GM23338 (cell line): ENCODE results near the gene FGD3. TPM values are rescaled to one million over a fixed set of nuclear protein-coding genes. Genes with fewer than 3 reads are reported as not detected.

ENCODE experiments used
- ATAC-seq: fragments of 200-7000 bp; cut with Tn5 transposase; 3 replicates; pipeline ENCODE4 v1.9.1; 2020
- DNase-seq: peaks from one replicate; pipeline ENCODE4 v3.0.0-alpha.2; 2015; ENCODE audit warnings: low spot score
- H2AFZ ChIP-seq: fragments of 200-600 bp; sonication (generic); 2 replicates; pipeline ENCODE4 v1.8.0; 2016; ENCODE audit warnings: antibody characterized with exemption, mild to moderate bottlenecking, moderate library complexity
- H3F3A ChIP-seq: fragments of 200-600 bp; sonication (generic); replicated peaks from 2 replicates; pipeline ENCODE4 v1.8.0; 2017; ENCODE audit warnings: antibody characterized with exemption, mixed run types, low read depth
- H3K27ac ChIP-seq: fragments of 200-600 bp; sonication (generic); 2 replicates; pipeline ENCODE4 v1.6.1; 2016; ENCODE audit warnings: low read depth
- H3K27me3 ChIP-seq: fragments of 200-600 bp; sonication (generic); 2 replicates; pipeline ENCODE4 v1.8.0; 2016; ENCODE audit warnings: mild to moderate bottlenecking, mixed run types, moderate library complexity; ENCODE audit not compliant: insufficient read depth
- H3K36me3 ChIP-seq: fragments of 200-600 bp; sonication (generic); 2 replicates; pipeline ENCODE4 v1.8.0; 2016; ENCODE audit warnings: mild to moderate bottlenecking; ENCODE audit not compliant: insufficient read depth
- H3K4me1 ChIP-seq: fragments of 200-600 bp; sonication (generic); 2 replicates; pipeline ENCODE4 v1.8.0; 2016; ENCODE audit warnings: mild to moderate bottlenecking, moderate library complexity; ENCODE audit not compliant: insufficient read depth
- H3K4me2 ChIP-seq: fragments of 200-600 bp; sonication (generic); 2 replicates; pipeline ENCODE4 v1.7.1; 2017; ENCODE audit warnings: mixed run types
- H3K4me3 ChIP-seq: fragments of 200-600 bp; sonication (generic); 2 replicates; pipeline ENCODE4 v1.6.1; 2016; ENCODE audit warnings: mixed run types
- H3K79me2 ChIP-seq: fragments of 200-600 bp; sonication (generic); replicated peaks from 2 replicates; pipeline ENCODE4 v1.8.0; 2017; ENCODE audit warnings: mild to moderate bottlenecking; ENCODE audit not compliant: insufficient read depth
- H3K9me2 ChIP-seq: fragments of 200-600 bp; sonication (generic); 2 replicates; pipeline ENCODE4 v1.8.0; 2017; ENCODE audit not compliant: insufficient read depth
- H4K20me1 ChIP-seq: fragments of 200-600 bp; sonication (generic); replicated peaks from 2 replicates; pipeline ENCODE4 v1.8.0; 2017; ENCODE audit warnings: mild to moderate bottlenecking; ENCODE audit not compliant: insufficient read depth
- H3K27ac Mint-ChIP-seq: 2 replicates; pipeline ENCODE4 v1.8.0; 2020; ENCODE audit warnings: inconsistent platforms, mild to moderate bottlenecking, moderate library complexity, mixed read lengths
- H3K27me3 Mint-ChIP-seq: 3 replicates; pipeline ENCODE4 v1.8.0; 2022; ENCODE audit warnings: low read depth, mild to moderate bottlenecking, moderate library complexity, mixed read lengths, inconsistent platforms; ENCODE audit not compliant: insufficient read depth, poor library complexity
- H3K36me3 Mint-ChIP-seq: 3 replicates; pipeline ENCODE4 v1.8.0; 2021; ENCODE audit warnings: low read depth, mild to moderate bottlenecking, inconsistent platforms, moderate library complexity, mixed read lengths
- H3K4me1 Mint-ChIP-seq: 3 replicates; pipeline ENCODE4 v1.8.0; 2020; ENCODE audit warnings: mild to moderate bottlenecking, inconsistent platforms, mixed read lengths
- H3K4me3 Mint-ChIP-seq: 3 replicates; pipeline ENCODE4 v1.8.0; 2021; ENCODE audit warnings: moderate library complexity, mild to moderate bottlenecking, inconsistent platforms, mixed read lengths
- H3K9me3 Mint-ChIP-seq: 3 replicates; pipeline ENCODE4 v1.8.0; 2020; ENCODE audit warnings: moderate library complexity, mild to moderate bottlenecking, inconsistent platforms, mixed read lengths
- CREB1 ChIP-seq: fragments of 250-450 bp; sonication (Bioruptor Pico); IDR thresholded peaks from 2 replicates; pipeline ENCODE4 v1.5.0; 2020; ENCODE audit warnings: low read depth, mild to moderate bottlenecking, moderate library complexity
- EZH2 ChIP-seq: fragments of 200-600 bp; sonication (generic); IDR thresholded peaks from one replicate; pipeline ENCODE4 v1.8.0; 2017; ENCODE audit warnings: antibody characterized with exemption, mild to moderate bottlenecking, low read depth; ENCODE audit not compliant: unreplicated experiment
- EZH2phosphoT487 ChIP-seq: fragments of 200-600 bp; sonication (generic); IDR thresholded peaks from one replicate; pipeline ENCODE4 v1.8.1; 2018; ENCODE audit warnings: antibody characterized with exemption; ENCODE audit not compliant: unreplicated experiment
- REST ChIP-seq: IDR thresholded peaks from one replicate; pipeline ENCODE4 v1.6.1; 2018; ENCODE audit warnings: antibody characterized with exemption; ENCODE audit not compliant: unreplicated experiment
- ZNF331 ChIP-seq: fragments of 250-450 bp; sonication (Bioruptor Pico); IDR thresholded peaks from 2 replicates; pipeline ENCODE4 v1.5.0; 2020; ENCODE audit warnings: low read depth, mild to moderate bottlenecking, moderate library complexity
- ZNF462 ChIP-seq: fragments of 250-450 bp; sonication (Bioruptor Pico); IDR thresholded peaks from 2 replicates; pipeline ENCODE4 v1.5.0; 2020; ENCODE audit warnings: mild to moderate bottlenecking, moderate library complexity
- polyA plus RNA-seq: library from polyadenylated mRNA; unstranded; fragments of >200 nt; fragmentation: Nextera tagmentation; extraction: Ambion mirVana; gene quantifications from 2 replicates; pipeline ENCODE4 v1.2.1, GENCODE V29; 2016
- total RNA-seq: library from RNA; depleted of rRNA; stranded (reverse); fragments of >200 nt; shearing (Covaris generic); gene quantifications from 2 replicates; pipeline ENCODE4 v1.2.3, GENCODE V29; 2014

Gene FGD3
- total and polyA plus RNA-seq, 2 experiments from 2014 or later = 0.95 to 1.7 TPM

GRCh38 chr9:93059011-93059714 is 111.8 kb downstream of the FGD3 start (continued):
- TF ChIP-seq ZNF462 (CRISPR knock-in tag) = no peak
- TF ChIP-seq CREB1 (CRISPR knock-in tag) = no peak

- Mint-ChIP-seq H3K9me3 (no peaks in the 10 kb centered on the region), H3K4me3 (peak overlapping the region; percentile 63; the same call in 1 of the 3 replicates), H3K4me1 (peaks cover 31% of the 10 kb centered on the region), H3K27me3 (peaks cover 18% of the 10 kb centered on the region), H3K36me3 (no peaks in the 10 kb centered on the region), H3K27ac (no peak overlapping the region)
- H3K4me3 ChIP-seq = peak overlapping the region; percentile 63; the same call in 1 of the 2 replicates
- H3F3A ChIP-seq = 0 out of 2 replicates have a peak, but pooled peaks cover 5% of the 10 kb centered on the region
- H3K9me2 ChIP-seq = no peaks in the 10 kb centered on the region
- DNase-seq (peak; percentile 64), ATAC-seq (peak; percentile 7)
- peaks cover 4% of the 10 kb centered on the region for H3K27me3 ChIP-seq
- TF ChIP-seq ZNF331 (CRISPR knock-in tag) (no peak), EZH2phosphoT487 (no peak), REST (no peak), EZH2 (no peak)
- no peak overlapping the region for H3K27ac ChIP-seq
- H3K4me1 ChIP-seq = peaks cover 21% of the 10 kb centered on the region; the same call in 1 of the 2 replicates
- no peaks in the 10 kb centered on the region for H3K36me3 ChIP-seq
- H4K20me1 ChIP-seq = no peaks in the 10 kb centered on the region
- H3K4me2 ChIP-seq = peak overlapping the region; percentile 75; the same call in 1 of the 2 replicates
- H2AFZ ChIP-seq = no peak overlapping the region
- H3K79me2 ChIP-seq = no peaks in the 10 kb centered on the region
These were observed 112.6 kb downstream of the FGD3 start for GRCh38 chr9:93059715-93060578.
